NCI-H69 (cell line): ENCODE results near the gene HOXA6.
A peak's percentile ranks its signal among the peaks of the same experiment; 100 is the strongest.

Experiments used
- DNase-seq: peaks from one replicate; lab custom pipeline; 2025; lab: John Stamatoyannopoulos, UW

Gene HOXA6

GRCh38 chr7:27122077-27122910 is 25.3 kb downstream of the HOXA6 start:
- no peak for DNase-seq

- peak; percentile 28 for DNase-seq
Observed at GRCh38 chr7:27121684-27122076, 25.9 kb downstream of the HOXA6 start.

GRCh38 chr7:27119412-27119911 is 28.1 kb downstream of the HOXA6 start:
- DNase-seq = no peak

DNA sequence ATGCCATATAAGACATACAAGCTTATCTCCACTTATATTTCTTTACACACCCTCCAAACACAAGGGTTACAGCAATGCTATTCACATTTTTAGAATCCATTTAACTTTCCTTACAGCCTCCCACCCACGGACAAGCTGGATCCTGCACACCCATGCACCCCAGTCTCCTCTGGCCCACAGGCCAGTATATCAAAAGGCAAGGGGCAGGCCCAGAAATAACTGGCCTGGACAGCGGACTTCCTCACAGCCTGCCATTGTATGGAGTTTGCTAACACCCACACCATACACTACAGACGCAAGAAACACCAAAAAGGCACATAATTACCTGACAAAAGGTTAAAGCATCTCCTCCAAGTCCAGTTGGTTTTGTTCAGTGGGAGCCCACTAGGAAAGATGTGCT is 29.0 kb downstream of the HOXA6 start:
- no peak for DNase-seq

- DNase-seq = no peak
Observed at GRCh38 chr7:27117887-27118491, 29.6 kb downstream of the HOXA6 start.

GRCh38 chr7:27116962-27117886 is 30.4 kb downstream of the HOXA6 start:
- DNase-seq = no peak

- DNase-seq = peak; percentile 52
Observed at GRCh38 chr7:27116031-27116961, 31.3 kb downstream of the HOXA6 start.

- peak; percentile 46 for DNase-seq
Observed at GRCh38 chr7:27115221-27116026, 32.1 kb downstream of the HOXA6 start.

DNA sequence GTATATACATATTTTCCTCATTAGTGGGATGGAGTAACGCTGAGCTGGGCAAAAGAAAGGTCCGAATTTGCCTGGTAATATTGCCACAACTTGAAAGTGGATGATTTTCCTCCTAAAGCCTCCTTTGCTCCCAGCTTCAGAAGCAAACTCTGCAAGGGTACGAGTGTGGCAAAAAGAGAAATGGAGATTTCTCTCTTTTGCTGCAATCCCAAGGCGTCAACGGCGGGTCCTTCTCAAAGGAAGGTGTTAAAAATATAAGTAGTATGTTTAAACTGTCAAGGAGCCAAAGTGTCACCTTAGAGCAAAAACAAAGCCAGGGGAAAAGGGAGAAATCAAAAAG is 32.7 kb downstream of the HOXA6 start:
- no peak for DNase-seq

GRCh38 chr7:27113991-27114769 is 33.4 kb downstream of the HOXA6 start:
- peak; percentile 93 for DNase-seq

DNA sequence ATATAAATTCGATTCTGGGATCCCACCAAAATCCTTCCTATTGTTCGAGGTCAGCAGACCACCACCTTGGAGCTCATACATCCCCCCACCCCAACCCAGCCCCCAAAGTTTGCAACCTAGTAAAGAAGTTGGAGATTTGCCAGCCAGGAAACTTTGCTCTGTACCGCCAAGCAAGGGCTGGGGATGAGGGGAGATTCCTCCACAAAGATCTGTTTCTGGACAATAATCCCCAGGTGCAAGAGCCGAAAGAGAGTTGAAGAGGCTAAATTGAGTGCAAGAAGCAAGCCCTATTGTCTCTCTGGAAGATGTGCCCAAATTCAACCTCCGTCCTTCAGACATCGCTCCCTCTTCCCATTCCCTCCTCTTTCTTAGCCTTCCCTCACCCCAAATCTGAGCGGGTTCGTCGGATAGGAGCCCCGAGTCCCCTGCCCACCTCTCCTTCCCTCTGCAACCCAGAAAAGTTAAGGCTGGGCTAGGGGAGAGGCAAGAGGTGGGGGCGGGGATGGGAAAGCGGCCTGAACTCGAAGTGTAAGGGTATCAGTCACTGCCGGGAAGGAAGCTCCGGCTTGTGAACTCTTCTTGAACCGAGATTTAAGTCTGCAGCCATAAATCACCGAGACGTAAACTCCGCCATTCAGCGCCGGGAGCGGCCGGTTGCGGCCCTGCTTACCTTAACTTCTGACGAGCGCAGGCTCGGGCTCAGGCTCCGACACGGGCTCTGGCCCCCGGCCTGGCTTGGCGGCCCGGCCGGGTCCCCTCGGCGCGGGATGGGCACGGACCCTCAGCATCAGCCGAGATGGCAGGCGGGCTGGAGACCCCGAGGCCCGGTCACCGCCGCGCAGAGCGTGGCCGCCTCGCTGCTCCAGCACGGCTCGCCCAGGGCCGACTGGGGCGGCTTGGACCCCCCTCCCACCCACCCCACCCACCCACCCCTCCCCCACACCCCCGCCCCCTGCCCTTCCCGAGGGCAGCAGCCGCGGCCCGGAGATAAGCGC is 34.3 kb downstream of the HOXA6 start:
- peak; percentile 91 for DNase-seq

DNA sequence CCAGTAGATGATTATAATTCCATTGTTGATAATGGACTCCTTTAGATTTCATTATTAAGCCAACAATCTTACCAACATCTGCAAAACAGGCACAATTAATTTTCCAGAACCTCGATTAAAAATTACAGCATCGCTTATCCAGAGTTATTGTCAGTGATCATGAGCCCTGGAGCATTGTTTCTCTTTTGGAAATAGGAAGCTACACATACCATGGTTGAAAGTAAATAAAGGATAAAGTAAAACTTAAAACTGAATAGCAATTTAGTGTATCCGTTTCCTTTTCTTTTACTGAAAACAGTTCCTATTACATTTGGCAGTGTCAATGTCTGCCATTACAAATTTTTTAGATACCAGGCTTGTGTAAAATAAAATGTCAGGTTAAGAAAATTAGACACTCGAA is 35.2 kb downstream of the HOXA6 start:
- DNase-seq = no peak

GRCh38 chr7:27111751-27112277 is 35.8 kb downstream of the HOXA6 start:
- DNase-seq = peak; percentile 74

DNA sequence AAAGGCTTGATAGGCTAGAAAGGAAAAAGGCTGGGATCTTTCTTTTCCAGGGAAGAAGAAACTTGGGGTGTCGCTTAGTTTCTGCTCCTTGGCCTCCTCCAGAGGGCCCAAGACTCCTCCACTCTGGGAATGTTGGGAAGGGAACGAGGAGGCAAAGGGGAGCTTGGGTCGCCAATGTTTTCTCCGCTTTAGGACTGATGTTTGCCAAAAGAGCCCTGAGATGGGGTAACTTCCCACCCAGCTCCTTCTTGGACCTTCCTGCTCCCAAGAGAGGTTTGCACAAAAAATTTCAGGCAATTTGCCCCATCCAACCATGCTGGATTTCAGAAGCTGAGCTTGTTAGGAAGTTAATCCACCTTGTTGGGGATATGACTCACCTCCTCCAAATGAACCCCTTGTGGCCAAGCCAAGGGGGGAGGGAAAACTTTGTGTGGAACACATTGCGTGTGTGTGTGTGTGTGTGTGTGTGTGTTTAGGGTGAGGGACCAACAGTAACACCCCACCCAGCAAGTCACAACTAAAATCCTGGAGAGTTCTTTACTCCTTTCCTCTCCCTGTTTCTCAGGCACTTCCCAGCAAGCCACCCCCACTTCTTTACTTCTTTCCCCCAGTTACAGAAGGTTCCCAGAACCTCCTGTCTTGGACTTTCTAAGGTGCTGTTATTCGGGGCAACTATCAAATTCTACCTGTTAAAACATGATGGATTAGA is 36.4 kb downstream of the HOXA6 start:
- peak; percentile 56 for DNase-seq

- no peak for DNase-seq
Observed at GRCh38 chr7:27110186-27111031, 37.2 kb downstream of the HOXA6 start.

GRCh38 chr7:27109466-27110185 is 37.9 kb downstream of the HOXA6 start:
- DNase-seq = no peak
